HG02571 (cell line): Measurements from ENCODE around the gene METTL21C.

Source experiments
- ATAC-seq: cut with Tn5 transposase; IDR thresholded peaks from one replicate; pipeline ENCODE4 v1.9.1; 2021; ENCODE audit warnings: mild to moderate bottlenecking, moderate library complexity; ENCODE audit not compliant: unreplicated experiment

The METTL21C gene

DNA sequence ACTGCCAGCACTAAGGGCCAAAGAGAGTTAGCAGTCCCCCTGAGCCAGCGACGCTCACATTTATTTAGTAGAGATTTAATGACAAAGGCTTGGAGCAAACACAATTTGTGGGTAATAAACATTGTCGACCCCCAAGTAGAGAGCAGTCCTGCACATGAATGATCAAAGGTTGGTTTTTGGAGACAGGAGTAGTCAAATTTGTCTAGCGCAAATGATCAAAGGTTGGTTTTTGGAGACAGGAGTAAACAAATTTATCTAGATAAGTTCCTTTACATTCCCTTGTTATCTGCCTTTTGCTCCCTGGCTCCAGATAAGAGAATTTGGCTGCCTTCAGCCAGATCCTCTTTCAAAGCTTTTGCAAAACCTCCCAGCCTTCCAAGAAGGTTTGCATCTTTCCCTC lies 26.9 kb downstream of the METTL21C start:
- no peak for ATAC-seq

DNA sequence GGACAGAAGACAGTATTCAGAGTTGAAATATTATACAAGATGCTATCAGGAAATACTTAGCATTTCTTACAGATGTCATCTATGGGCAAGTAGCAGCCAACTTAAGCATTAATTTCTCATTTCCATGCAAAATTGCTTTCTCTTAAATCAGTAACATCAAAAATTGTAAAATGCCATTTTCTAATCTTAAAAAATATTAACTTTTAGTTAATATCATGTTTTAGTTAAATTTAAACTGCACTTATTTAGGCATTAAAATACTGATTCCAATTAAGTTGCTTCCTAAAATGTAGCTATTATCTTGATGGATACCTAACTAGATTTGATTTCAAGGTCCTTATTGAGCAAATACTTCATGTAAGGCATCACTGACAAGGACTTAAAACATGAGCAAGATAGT lies 27.8 kb downstream of the METTL21C start:
- no peak for ATAC-seq

DNA sequence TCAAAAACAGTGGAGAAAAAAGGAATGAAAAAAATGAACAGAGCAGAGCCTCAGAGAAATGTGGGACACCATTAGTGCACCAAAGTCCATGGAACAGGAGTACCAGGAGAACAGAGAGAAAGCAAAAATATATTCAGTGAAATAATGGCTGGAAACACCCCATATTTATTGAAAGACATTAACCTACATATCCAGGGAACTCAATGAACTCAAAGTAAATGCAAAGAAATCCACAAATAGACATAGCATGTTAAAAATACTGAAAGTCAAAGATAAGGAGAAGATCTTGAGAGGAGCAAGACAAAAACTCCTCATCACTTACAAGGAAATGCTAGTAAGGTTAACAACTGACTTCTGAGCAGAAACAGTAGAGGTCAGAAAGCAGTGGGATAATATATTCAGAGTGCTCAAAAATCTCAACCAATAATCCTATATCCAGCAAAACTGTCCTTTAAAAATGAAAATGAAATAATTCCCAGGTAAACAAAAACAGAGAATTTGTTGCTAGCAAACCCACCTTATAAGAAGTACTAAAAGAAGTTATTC lies 35.6 kb downstream of the METTL21C start:
- ATAC-seq, result no peak

DNA sequence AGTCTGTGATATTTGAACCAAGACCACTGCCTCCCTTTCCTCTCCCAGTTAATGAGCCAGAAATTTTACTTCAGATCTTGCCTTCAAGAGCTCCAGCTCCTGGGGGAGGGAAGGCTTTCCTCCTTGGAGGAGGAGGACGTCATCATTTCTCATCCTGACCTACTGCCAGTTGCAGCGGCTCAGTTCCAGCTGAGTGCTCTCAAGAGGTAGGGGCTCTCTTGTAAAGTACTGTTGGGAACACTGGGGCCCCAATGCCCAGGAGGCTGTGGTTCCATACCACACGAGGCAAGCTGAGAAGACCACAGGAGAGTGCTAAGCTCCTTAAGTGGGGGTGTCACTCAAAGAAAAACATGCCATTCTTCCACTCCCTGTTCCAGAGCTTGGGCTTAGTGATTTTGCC lies 36.2 kb downstream of the METTL21C start:
- ATAC-seq, result no peak

DNA sequence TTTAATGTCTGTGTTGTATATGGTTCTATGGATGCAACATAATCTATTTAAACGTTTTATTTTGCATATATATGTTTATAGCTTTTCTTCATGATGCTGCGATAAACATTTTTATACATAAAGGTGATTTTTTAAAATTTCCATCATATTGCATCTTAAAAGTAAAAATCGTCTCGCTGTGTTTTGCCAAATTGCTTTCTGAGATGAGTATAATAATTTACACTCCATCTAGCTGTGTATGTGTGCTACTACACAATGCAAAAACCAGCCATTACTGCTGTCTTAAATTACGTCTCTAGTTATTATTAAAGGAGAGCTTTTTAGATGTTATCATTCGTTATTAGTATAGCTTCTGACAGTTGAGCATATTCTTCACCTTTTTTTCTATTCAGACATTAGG lies 37.2 kb downstream of the METTL21C start:
- no peak for ATAC-seq

DNA sequence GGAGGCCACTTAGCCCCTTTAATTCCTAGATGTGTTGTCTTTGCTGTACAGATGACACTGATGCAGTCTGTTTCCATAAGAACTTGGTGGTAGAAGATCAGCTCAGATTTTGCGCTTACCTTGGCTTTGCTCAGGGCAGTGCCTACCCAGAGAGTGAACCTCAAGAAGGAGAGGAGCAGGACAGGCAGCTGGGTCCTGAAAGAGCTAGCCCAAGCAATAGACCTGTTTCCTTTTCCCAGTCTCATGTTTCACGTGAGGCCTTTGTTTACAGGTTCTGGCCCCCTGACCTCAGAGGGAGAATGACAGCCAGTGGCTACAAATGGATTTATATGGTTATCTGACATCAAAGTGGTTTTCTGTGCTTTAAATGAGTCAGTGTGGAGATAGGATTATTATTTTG lies 40.1 kb downstream of the METTL21C start:
- no peak for ATAC-seq

DNA sequence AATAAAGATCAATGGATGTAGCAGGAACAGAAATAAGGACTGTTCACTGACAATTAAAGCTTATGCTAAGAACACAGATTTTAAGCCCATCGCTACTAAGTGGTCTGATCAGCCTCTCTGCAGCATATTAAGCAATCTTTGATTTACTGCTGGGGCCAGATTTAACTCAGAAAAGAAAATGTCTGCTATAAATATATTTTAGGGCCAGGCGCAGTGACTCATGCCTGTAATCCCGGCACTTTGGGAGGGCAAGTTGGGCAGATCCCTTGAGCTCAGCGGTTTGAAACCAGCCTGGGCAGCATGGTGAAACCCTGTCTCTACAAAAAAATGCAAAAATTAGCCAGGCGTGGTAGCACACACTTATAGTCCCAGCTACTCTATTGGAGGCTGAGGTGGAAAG lies 43.0 kb downstream of the METTL21C start:
- no peak for ATAC-seq

DNA sequence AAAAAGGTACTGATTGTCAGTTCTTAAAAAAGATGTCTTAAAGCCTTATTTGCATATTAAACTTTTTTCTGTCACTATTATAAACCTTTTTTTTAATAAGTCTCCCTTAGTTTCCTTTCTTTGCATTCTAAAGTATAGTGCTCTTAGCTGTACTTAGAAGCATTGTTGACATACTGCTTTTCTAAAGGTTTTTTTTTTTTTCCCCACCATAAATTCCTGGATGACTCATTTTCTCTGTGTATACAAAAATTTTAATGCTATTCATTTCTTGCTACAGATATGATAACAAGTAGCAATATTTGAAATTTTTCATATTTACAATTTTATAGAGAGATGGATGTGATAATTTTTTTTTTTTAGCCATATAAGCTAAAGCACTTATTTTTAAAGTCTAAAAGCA lies 43.5 kb downstream of the METTL21C start:
- ATAC-seq, result no peak

DNA sequence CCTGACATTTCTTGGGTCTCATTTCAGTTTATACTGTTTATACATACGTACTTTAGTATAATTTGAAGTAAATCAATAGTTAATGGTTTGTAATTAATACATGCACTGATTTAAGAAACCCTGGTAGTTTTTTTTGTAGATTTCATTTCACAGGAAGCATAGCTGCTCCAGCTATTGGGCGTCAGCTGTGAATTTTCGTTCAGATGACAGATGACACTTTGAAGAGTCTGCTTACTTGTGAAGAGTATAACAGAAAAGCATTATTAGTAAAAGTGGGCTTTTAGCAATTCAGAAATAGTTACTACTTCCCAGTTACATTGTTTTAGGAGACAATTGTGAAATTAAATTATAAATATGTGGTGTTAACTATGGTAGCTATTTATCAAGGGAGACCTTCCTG lies 44.4 kb downstream of the METTL21C start:
- ATAC-seq, result no peak

DNA sequence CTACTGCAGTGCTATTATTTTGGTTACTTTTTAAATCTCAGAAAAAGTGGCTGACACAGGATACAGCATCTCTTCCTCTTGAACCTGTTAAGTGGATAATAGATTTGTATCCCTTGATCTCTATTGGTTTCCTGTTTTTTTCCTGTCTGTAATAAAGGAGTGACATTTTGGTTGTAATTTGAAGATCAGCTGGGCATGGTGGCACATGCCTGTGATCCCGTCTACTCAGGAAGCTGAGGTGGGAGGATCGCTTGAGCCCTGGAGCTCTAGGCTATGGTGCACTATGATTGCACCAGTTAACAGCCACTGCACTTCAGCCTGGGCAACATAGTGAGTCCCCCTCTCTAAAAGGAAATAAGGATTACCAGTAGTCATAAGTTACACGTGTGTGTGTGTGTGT lies 46.8 kb downstream of the METTL21C start:
- no peak for ATAC-seq

DNA sequence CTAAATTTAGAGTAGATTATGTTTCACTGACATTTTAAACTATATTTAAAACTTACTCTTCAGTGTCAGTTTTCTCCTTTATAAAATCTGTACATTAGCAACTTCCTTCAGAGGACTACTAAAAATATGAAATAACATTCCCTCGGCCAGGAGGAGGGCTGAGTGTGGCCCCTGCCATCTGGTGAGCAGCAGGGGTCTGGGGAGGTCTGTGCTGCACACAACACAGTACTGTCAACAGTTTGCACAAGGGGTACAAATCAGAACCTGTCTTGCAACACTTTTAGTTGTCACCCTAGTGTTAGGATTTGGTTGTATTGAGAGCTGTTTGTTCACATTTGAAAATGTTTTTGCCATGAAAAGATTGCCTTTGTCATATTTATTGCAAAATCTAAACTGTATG lies 49.1 kb downstream of the METTL21C start:
- ATAC-seq, result no peak

DNA sequence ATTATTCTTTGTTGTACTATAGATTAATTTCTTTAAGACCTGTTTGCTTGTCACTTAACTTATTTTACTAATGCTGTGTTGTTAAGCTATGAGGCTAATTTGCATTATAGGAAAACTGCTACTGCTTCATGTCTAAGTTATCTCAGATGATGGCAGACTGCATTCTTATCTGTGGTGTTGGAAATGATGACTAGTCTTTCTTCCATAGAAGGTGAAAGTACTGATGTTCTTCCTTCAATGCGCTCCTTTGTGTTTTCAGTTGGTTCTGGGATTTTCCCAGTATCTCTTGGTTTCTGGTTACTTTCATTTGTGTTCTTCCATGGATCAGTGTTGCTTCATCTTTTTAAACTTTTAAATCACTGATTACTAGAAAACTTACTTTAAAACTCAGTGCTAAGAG lies 51.2 kb downstream of the METTL21C start:
- ATAC-seq, result no peak

DNA sequence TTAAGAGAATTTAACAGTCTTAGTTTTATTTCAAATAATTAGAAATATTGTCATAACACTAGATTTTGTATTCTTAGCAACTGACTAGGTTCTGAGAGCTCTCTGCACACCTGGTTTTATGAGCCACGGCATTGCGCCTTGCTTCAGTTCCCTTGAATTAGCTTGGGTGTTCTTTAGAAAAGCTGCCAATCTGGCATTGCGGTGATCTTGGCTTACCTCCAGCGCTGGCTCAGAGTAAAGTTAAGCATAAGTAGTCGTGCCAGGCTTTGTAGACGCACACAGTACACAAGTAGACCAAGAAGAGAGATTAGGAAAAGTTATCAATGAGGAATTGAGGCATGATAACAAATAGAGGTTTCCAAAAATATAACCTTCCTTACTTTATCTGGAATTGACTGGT lies 52.4 kb downstream of the METTL21C start:
- ATAC-seq, result no peak

DNA sequence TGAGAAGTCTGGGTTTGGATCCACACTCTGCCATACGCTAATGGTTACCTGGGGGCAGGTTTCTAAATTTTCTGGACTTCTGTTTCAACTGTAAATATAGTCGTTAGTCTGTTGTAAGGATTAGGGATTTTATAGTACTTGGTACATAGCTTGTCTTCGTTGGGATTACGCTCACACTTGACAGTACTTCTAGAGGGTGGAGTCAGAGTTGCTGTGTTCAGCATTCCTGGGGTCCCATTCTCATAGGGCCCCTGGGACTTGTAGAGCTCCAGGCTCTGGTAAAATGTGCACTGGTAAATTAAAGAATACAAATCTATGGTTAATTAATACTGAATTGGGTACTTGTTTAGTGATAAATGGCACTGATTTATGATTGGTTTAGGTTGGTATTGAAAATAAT lies 52.8 kb downstream of the METTL21C start:
- ATAC-seq, result no peak

DNA sequence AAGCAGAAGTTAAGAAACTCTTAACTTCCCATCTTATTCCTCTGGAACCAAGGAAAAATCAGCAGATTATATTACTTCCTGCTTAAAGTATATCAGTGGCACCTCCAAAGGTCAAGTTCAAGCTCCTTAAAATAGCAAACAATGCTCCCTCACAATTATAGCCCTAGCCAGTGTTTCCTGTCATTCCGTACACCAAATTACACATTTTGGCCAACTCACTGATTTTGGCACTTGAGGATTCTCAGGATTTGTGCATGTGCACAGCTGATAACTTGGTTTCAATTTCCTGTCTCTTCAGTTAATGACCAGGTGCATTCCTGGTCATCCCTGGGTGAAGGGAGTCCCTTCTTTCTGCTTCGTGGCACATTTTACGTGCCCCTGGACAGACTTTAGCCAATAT lies 56.1 kb downstream of the METTL21C start:
- no peak for ATAC-seq
